ENCODE results near the gene CD59.

GRCh38 chr11:33723238-33723881 lies 12.9 kb downstream of the CD59 start:
- TF ChIP-seq CTCF (IDR thresholded peaks at IDR 0.05) (no peak), EP300 (IDR thresholded peaks at IDR 0.05) (no peak), POLR2AphosphoS5 (IDR thresholded peaks at IDR 0.05) (peak in 2 of 3 donors; percentile 79 to 94)

Data from suprapubic skin (tissue), 4 donors.